ENCODE measurements around the gene DUSP14. TPM values are rescaled to one million over a fixed set of nuclear protein-coding genes. Genes with fewer than 3 reads are reported as not detected.

The DUSP14 gene
- total RNA-seq, 1 experiment from 2014 or later = 86.9 TPM

Other genes starting within 250 kb of the DUSP14 start
- gene C17orf78, start 113.9 kb upstream of the DUSP14 start, total RNA-seq (2014; rRNA removed; shearing (Covaris generic); ENCODE audit: low replicate concordance) = not detected in 2 replicates
- gene ACACA, start 83.1 kb upstream of the DUSP14 start, total RNA-seq (2014; rRNA removed; shearing (Covaris generic); ENCODE audit: low replicate concordance) = 50.9 and 53.7 TPM in 2 replicates
- 22.4 and 35.2 TPM in 2 replicates for gene TADA2A, start 83.0 kb upstream of the DUSP14 start, total RNA-seq (2014; rRNA removed; shearing (Covaris generic); ENCODE audit: low replicate concordance)
- gene SYNRG, start 119.5 kb downstream of the DUSP14 start, total RNA-seq (2014; rRNA removed; shearing (Covaris generic); ENCODE audit: low replicate concordance) = 8.3 and 10.6 TPM in 2 replicates
- 25.7 and 26.8 TPM in 2 replicates for gene DDX52, start 153.6 kb downstream of the DUSP14 start, total RNA-seq (2014; rRNA removed; shearing (Covaris generic); ENCODE audit: low replicate concordance)